Peyer's patch (tissue), 4 donors: ENCODE measurements around the gene ZNF155. TPM values are rescaled to one million over a fixed set of nuclear protein-coding genes. Genes with fewer than 3 reads are reported as not detected.
A peak's percentile ranks its signal among the peaks of the same experiment; 100 is the strongest.

Experiments used
- DNase-seq, 3 donors: peaks; one replicate each; pipeline ENCODE4 v3.0.0-alpha.2; 2017 to 2019
- H3K27ac ChIP-seq, 4 donors: fragments of 200-600 bp; sonication (generic); one replicate each; pipeline ENCODE4 v1.5.1; 2016 to 2019
- H3K27me3 ChIP-seq, 2 donors: fragments of 200-600 bp; sonication (generic); one replicate each; pipeline ENCODE4 v1.5.1; 2019
- H3K36me3 ChIP-seq, 3 donors: fragments of 200-600 bp; sonication (generic); one replicate each; pipeline ENCODE4 v1.5.1; 2016 to 2019
- H3K4me1 ChIP-seq, 4 donors: fragments of 200-600 bp; sonication (generic); one replicate each; pipeline ENCODE4 v1.5.1; 2016 to 2019
- H3K4me3 ChIP-seq, 4 donors: fragments of 200-600 bp; sonication (generic); 1 replicate in 3 of 4; 2 replicates in 1 of 4; pipeline ENCODE4 v1.5.1; 2016 to 2019; ENCODE audit warnings: mild to moderate bottlenecking in 1 of 4
- H3K9me3 ChIP-seq, 4 donors: fragments of 200-600 bp; sonication (generic); one replicate each; pipeline ENCODE4 v1.5.1; 2016 to 2019; ENCODE audit warnings: mild to moderate bottlenecking in 1 of 4
- CTCF ChIP-seq, 6 experiments: fragments of 450-650 bp in 4 of 6; fragments of 200-600 bp in 2 of 6; sonication (generic) in 1 of 6; IDR thresholded peaks; one replicate each; pipeline ENCODE4 v1.5.1; 2017 to 2019; ENCODE audit warnings: antibody characterized with exemption in 6 of 6, mild to moderate bottlenecking in 3 of 6, moderate library complexity in 1 of 6
- POLR2A ChIP-seq, 2 donors: fragments of 450-650 bp; IDR thresholded peaks; one replicate each; pipeline ENCODE4 v1.5.1; 2017; ENCODE audit warnings: antibody characterized with exemption in 2 of 2, mild to moderate bottlenecking in 2 of 2, moderate library complexity in 2 of 2
- total RNA-seq, 4 donors: library from RNA; depleted of rRNA; stranded (reverse); fragments of >200 nt; gene quantifications; one replicate each; pipeline ENCODE4 v1.1.0, GENCODE V29; 2016

ZNF155 gene
- 10 to 100 TPM in 1 of 4 donors, 1 to 10 TPM in 3; 2.5 to 10.9 (median 6.2) TPM for total RNA-seq

GRCh38 chr19:43983912-43984686, at the start of gene ZNF155:
TSS of gene ZNF155 (plus strand) at chr19:43984188. CDS start at chr19:43988544, 4,356 bp downstream.
- Histone ChIP-seq H3K4me1 (peaks cover 0 to 8% (median 0%) of the 10 kb centered on the region in 4 donors), H3K4me3 (peak within 1 kb of the TSS; percentile 60 to 89 (median 81)), H3K27me3 (no peaks in the 10 kb centered on the region), H3K36me3 (peaks cover 0 to 10% (median 0%) of the 10 kb centered on the region in 3 donors), H3K9me3 (peaks cover 0 to 10% (median 0%) of the 10 kb centered on the region in 4 donors), H3K27ac (peak within 1 kb of the TSS; percentile 65 to 75 (median 71))
- TF ChIP-seq CTCF (IDR thresholded peaks at IDR 0.05) (no peak), POLR2A (IDR thresholded peaks at IDR 0.05) (no peak)
- DNase-seq: peak; percentile 84 to 94 (median 84)

DNA sequence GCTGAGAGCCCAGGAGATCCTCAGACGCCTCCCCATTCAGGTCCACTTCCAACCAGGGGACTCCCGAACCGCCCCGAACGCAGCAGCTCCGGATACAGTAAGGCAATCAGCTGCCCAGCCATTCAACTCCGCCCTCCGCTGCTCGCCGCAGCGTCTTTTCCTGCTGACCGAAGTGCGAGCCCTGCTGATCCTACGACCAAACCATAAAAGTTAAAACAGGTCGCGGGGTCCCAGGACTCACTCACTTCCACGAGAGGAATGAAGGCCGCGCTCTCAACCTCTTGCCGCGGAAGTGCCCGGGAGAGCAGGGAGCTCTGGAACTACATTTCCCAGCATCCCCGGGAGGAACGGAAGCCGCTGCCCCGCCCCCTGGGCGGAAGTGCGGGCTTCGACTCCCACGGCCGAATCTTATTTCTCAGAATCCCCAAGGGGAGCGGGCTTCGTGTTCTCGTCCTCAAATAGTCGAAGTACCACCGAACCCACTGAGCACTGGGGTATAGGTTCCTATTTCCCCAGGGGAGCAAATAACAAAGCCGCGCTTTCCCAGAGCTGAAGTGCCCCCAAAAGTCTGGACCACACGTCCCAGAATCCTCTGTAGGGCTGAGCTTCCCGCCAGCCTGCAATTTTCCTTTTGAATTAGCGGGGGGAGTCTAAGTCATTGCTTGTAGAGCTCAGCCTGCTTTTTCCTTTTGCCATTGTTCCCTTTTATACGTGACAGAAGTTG, 48.8 kb upstream of the ZNF155 start, which contains the start of gene ZNF45:
Gene ZNF45 (minus strand): TSS at position 298 of the 724 bp plus-strand sequence. CDS start 13,097 bp downstream, outside the sequence.
- H3K4me3 ChIP-seq: peak within 1 kb of the TSS; percentile 56 to 84 (median 66)
- H3K9me3 ChIP-seq: no peaks in the 10 kb centered on the region
- DNase-seq: peak; percentile 83 to 95 (median 89)
- H3K36me3 ChIP-seq: peaks cover 0 to 30% (median 0%) of the 10 kb centered on the region in 3 donors
- H3K4me1 ChIP-seq: peaks cover 0 to 9% (median 5%) of the 10 kb centered on the region in 4 donors
- peak within 1 kb of the TSS; percentile 78 to 86 (median 80) for H3K27ac ChIP-seq
- no peak for TF ChIP-seq POLR2A (IDR thresholded peaks at IDR 0.05)
- no peak for TF ChIP-seq CTCF (IDR thresholded peaks at IDR 0.05)
- no peaks in the 10 kb centered on the region for H3K27me3 ChIP-seq

- DNase-seq: no peak
- no peaks in the 10 kb centered on the region for H3K27me3 ChIP-seq
- no peaks in the 10 kb centered on the region for H3K9me3 ChIP-seq
- TF ChIP-seq POLR2A (IDR thresholded peaks at IDR 0.05) (no peak), CTCF (IDR thresholded peaks at IDR 0.05) (no peak)
- H3K4me1 ChIP-seq: peaks cover 0 to 9% (median 5%) of the 10 kb centered on the region in 4 donors
- H3K4me3 ChIP-seq: no peak overlapping the region
- peaks cover 0 to 20% (median 0%) of the 10 kb centered on the region in 3 donors for H3K36me3 ChIP-seq
- H3K27ac ChIP-seq: no peak overlapping the region
These were observed 47.8 kb upstream of the ZNF155 start for GRCh38 chr19:43936188-43936587.

- no peak overlapping the region for H3K4me3 ChIP-seq
- DNase-seq: no peak
- TF ChIP-seq POLR2A (IDR thresholded peaks at IDR 0.05): no peak
- TF ChIP-seq CTCF (IDR thresholded peaks at IDR 0.05): no peak
- H3K9me3 ChIP-seq: no peaks in the 10 kb centered on the region
- no peaks in the 10 kb centered on the region for H3K36me3 ChIP-seq
- no peaks in the 10 kb centered on the region for H3K4me1 ChIP-seq
- H3K27ac ChIP-seq: no peak overlapping the region
- no peaks in the 10 kb centered on the region for H3K27me3 ChIP-seq
These were observed 44.3 kb upstream of the ZNF155 start for GRCh38 chr19:43939557-43940260.

GRCh38 chr19:43940719-43941118, 43.3 kb upstream of the ZNF155 start:
- Histone ChIP-seq H3K36me3 (no peaks in the 10 kb centered on the region), H3K27me3 (no peaks in the 10 kb centered on the region)
- no peak for TF ChIP-seq POLR2A (IDR thresholded peaks at IDR 0.05)
- no peak for TF ChIP-seq CTCF (IDR thresholded peaks at IDR 0.05)

More at GRCh38 chr19:43940719-43941118, 43.3 kb upstream of the ZNF155 start:
- Histone ChIP-seq H3K4me1 (no peaks in the 10 kb centered on the region), H3K4me3 (no peak overlapping the region), H3K27ac (no peak overlapping the region), H3K9me3 (no peaks in the 10 kb centered on the region)
- no peak for DNase-seq
